CD4-positive, alpha-beta memory T cell (primary cell): Measurements from ENCODE around the gene CDC6. TPM values are rescaled to one million over a fixed set of nuclear protein-coding genes. Genes with fewer than 3 reads are reported as not detected.
A peak's percentile ranks its signal among the peaks of the same experiment; 100 is the strongest.

Experiments used
- CTCF ChIA-PET: fragments of 350-600 bp; sonication (Branson Sonifier 250); formaldehyde crosslinking; loops from one replicate; lab custom pipeline; 2021; ENCODE audit warnings: inconsistent platforms; ENCODE audit not compliant: partially characterized antibody; lab: Charles Lee
- POLR2A ChIA-PET: fragments of 350-600 bp; sonication (Branson Sonifier 250); formaldehyde crosslinking; loops from one replicate; lab custom pipeline; 2021; ENCODE audit not compliant: partially characterized antibody; lab: Charles Lee
- DNase-seq, 5 donors: peaks; one replicate each; pipeline versions ENCODE4 v3.0.0 to v3.0.0-alpha.2; 2020 to 2022; ENCODE audit warnings: mixed read lengths in 1 of 5
- H3K27ac ChIP-seq: one replicate; pipeline ENCODE4 v1.7.0; 2013; ENCODE audit warnings: low read depth, low read length
- H3K27me3 ChIP-seq: 2 replicates; pipeline ENCODE4 v1.7.0; 2013; ENCODE audit warnings: mild to moderate bottlenecking, low read length, moderate library complexity; ENCODE audit not compliant: insufficient read depth
- H3K36me3 ChIP-seq: 2 replicates; pipeline ENCODE4 v1.7.0; 2013; ENCODE audit warnings: mild to moderate bottlenecking, low read length, moderate library complexity; ENCODE audit not compliant: insufficient read depth
- H3K4me1 ChIP-seq: 2 replicates; pipeline ENCODE4 v1.7.0; 2013; ENCODE audit warnings: mild to moderate bottlenecking, low read length, moderate library complexity; ENCODE audit not compliant: insufficient read depth
- H3K4me3 ChIP-seq, 2 donors: one replicate each; pipeline ENCODE4 v1.7.0; 2013; ENCODE audit warnings: low read length in 2 of 2, mild to moderate bottlenecking in 1 of 2
- H3K9me3 ChIP-seq, 2 donors: one replicate each; pipeline ENCODE4 v1.7.0; 2013; ENCODE audit warnings: low read length in 2 of 2, control low read depth in 1 of 2; ENCODE audit not compliant: control insufficient read depth in 1 of 2
- H3K27ac Mint-ChIP-seq, 7 donors: one replicate each; pipeline ENCODE4 v1.8.0; 2020 to 2021; ENCODE audit warnings: mixed read lengths in 7 of 7, mild to moderate bottlenecking in 6 of 7, inconsistent platforms in 3 of 7, moderate library complexity in 3 of 7
- H3K27me3 Mint-ChIP-seq, 2 donors: one replicate each; pipeline ENCODE4 v1.8.0; 2020 to 2021; ENCODE audit warnings: mixed read lengths in 2 of 2
- H3K36me3 Mint-ChIP-seq, 2 donors: one replicate each; pipeline ENCODE4 v1.8.0; 2020 to 2021; ENCODE audit warnings: mixed read lengths in 2 of 2, inconsistent platforms in 1 of 2, mild to moderate bottlenecking in 1 of 2
- H3K4me1 Mint-ChIP-seq, 4 donors: one replicate each; pipeline ENCODE4 v1.8.0; 2020 to 2021; ENCODE audit warnings: mixed read lengths in 4 of 4, mild to moderate bottlenecking in 1 of 4
- H3K4me3 Mint-ChIP-seq, 8 donors: one replicate each; pipeline ENCODE4 v1.8.0; 2020 to 2021; ENCODE audit warnings: mixed read lengths in 8 of 8, mild to moderate bottlenecking in 7 of 8, moderate library complexity in 6 of 8, inconsistent platforms in 3 of 8
- H3K9me3 Mint-ChIP-seq, 8 donors: one replicate each; pipeline ENCODE4 v1.8.0; 2020 to 2021; ENCODE audit warnings: mixed read lengths in 8 of 8, mild to moderate bottlenecking in 5 of 8, inconsistent platforms in 3 of 8, moderate library complexity in 1 of 8
- intact Hi-C: fragments of 100-400 bp; cut with micrococcal nuclease; formaldehyde crosslinking; loops from one replicate; pipeline ENCODE4 v1.15.1; 2023
- polyA plus RNA-seq, 2 donors: library from polyadenylated mRNA; unstranded; fragments of 300-500 nt; fragmentation: Illumina TruSeq; gene quantifications; one replicate each; pipeline ENCODE4 v1.2.3, GENCODE V29; 2021
- total RNA-seq, 2 experiments: library from RNA; stranded (reverse); gene quantifications; one replicate each; pipeline ENCODE4 v1.2.3, GENCODE V29; 2021

CDC6 gene
- total and polyA plus RNA-seq, 4 experiments from 2014 or later: 0.61 to 2.1 (median 0.79) TPM

GRCh38 chr17:40309949-40310510, 22.4 kb downstream of the CDC6 start:
- Histone ChIP-seq H3K4me3 (no peak overlapping the region), H3K4me1 (peaks cover 75% of the 10 kb centered on the region), H3K27me3 (no peaks in the 10 kb centered on the region), H3K36me3 (no peaks in the 10 kb centered on the region), H3K9me3 (no peaks in the 10 kb centered on the region), H3K27ac (no peak overlapping the region)
- peak overlapping the region in 3 of 8 donors; percentile 17 to 33 (median 27) for H3K4me3 Mint-ChIP-seq
- H3K27me3 Mint-ChIP-seq: no peaks in the 10 kb centered on the region
- peak overlapping the region in 3 of 7 donors; percentile 21 to 60 (median 22) for H3K27ac Mint-ChIP-seq
- no peak for DNase-seq
- no peaks in the 10 kb centered on the region for H3K9me3 Mint-ChIP-seq
- H3K4me1 Mint-ChIP-seq: peaks cover 14 to 53% (median 32%) of the 10 kb centered on the region in 4 donors
- intact Hi-C loops: no loop called here
- H3K36me3 Mint-ChIP-seq: no peaks in the 10 kb centered on the region
- ChIA-PET CTCF (interaction anchor here (1.0 to 18.1 kb wide), 7 partner anchors 11 to 234 kb away, joined by 3 to 573 read pairs (median 3); no protein-coding TSS in a partner anchor), POLR2A (interaction anchor here (19.4 to 37.1 kb wide), 2 partner anchors 12 to 34 kb away, joined by 367 to 1054 read pairs; no protein-coding TSS in a partner anchor)

DNA sequence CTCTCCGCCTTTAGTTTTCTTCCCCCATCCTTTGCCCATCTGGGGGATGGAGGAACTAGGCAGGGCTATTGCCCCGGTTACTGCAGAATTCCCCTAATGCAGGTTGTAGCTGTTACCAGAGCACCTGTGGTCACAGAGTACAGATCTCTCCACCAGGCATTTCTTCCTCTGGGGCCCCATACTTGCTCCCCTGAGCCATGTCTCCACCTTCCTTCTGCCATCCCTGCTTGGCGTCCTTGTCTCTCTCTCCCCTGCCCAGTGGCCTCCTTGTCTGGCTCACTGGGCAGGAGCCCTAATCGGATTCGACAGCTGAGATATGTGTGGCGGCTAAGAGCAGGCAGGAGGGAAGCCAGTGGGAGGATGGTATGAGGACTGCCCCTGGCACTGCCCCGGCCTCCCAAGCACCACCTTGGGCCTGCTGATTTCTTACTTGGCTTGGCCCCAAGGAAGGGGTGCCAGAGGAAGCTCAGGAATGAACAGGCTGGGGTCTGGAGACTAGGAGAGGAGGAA, 23.3 kb downstream of the CDC6 start:
- Histone ChIP-seq H3K27me3 (no peaks in the 10 kb centered on the region), H3K4me1 (peaks cover 84% of the 10 kb centered on the region), H3K9me3 (no peaks in the 10 kb centered on the region), H3K4me3 (no peak overlapping the region), H3K36me3 (no peaks in the 10 kb centered on the region), H3K27ac (no peak overlapping the region)
- intact Hi-C loops: no loop called here
- ChIA-PET CTCF (interaction anchor here (1.1 to 18.1 kb wide), 4 partner anchors 12 to 235 kb away, joined by 3 to 573 read pairs (median 128); no protein-coding TSS in a partner anchor), POLR2A (interaction anchor here (1.2 to 37.1 kb wide), 3 partner anchors 8 to 33 kb away, joined by 3 to 1054 read pairs (median 367); no protein-coding TSS in a partner anchor)
- DNase-seq: no peak
- Mint-ChIP-seq H3K4me3 (no peak overlapping the region), H3K27ac (no peak overlapping the region), H3K27me3 (no peaks in the 10 kb centered on the region), H3K36me3 (no peaks in the 10 kb centered on the region), H3K4me1 (peaks cover 20 to 62% (median 40%) of the 10 kb centered on the region in 4 donors), H3K9me3 (no peaks in the 10 kb centered on the region)

DNA sequence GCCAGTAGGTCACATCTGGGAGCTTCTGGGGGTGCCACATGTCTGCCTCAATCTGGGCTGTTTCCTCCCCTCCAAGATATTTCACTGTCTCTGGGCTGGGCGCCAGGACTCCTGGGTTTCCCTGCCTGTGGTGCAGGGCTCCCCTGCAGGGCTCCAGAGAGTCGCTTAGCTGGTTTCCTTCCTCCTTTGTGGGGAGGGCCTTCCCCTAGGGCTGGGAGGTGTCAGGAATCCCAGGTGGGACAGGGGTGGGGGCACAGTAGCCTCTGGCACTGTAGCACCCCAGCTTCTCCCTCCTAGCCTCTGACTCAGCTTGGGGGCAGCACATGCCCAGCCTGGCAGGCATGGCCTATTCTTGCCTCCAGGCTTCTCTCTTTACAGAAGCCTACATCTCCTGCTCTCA, 23.9 kb downstream of the CDC6 start:
- Mint-ChIP-seq H3K27me3 (no peaks in the 10 kb centered on the region), H3K4me3 (no peak overlapping the region), H3K9me3 (no peaks in the 10 kb centered on the region), H3K27ac (peak overlapping the region in 4 of 7 donors; percentile 22 to 81 (median 50)), H3K4me1 (peaks cover 21 to 68% (median 46%) of the 10 kb centered on the region in 4 donors), H3K36me3 (no peaks in the 10 kb centered on the region)
- H3K4me1 ChIP-seq: peaks cover 84% of the 10 kb centered on the region
- no peaks in the 10 kb centered on the region for H3K9me3 ChIP-seq
- ChIA-PET POLR2A (interaction anchor here (1.2 to 37.1 kb wide), 3 partner anchors 8 to 33 kb away, joined by 3 to 1054 read pairs (median 367); no protein-coding TSS in a partner anchor), CTCF (interaction anchor here (1.5 to 18.1 kb wide), 4 partner anchors 8 to 236 kb away, joined by 3 to 573 read pairs (median 131); no protein-coding TSS in a partner anchor)
- intact Hi-C loops: no loop called here
- H3K4me3 ChIP-seq: no peak overlapping the region
- H3K27ac ChIP-seq: no peak overlapping the region
- DNase-seq: no peak
- no peaks in the 10 kb centered on the region for H3K36me3 ChIP-seq
- H3K27me3 ChIP-seq: no peaks in the 10 kb centered on the region

GRCh38 chr17:40312131-40312731, 24.6 kb downstream of the CDC6 start:
- intact Hi-C loops: no loop called here
- Mint-ChIP-seq H3K4me3 (no peak overlapping the region), H3K36me3 (no peaks in the 10 kb centered on the region), H3K4me1 (peaks cover 21 to 72% (median 49%) of the 10 kb centered on the region in 4 donors), H3K9me3 (no peaks in the 10 kb centered on the region), H3K27ac (peak overlapping the region in 2 of 7 donors; percentile 46 to 48), H3K27me3 (no peaks in the 10 kb centered on the region)
- Histone ChIP-seq H3K36me3 (no peaks in the 10 kb centered on the region), H3K4me3 (no peak overlapping the region), H3K4me1 (peaks cover 84% of the 10 kb centered on the region), H3K27ac (no peak overlapping the region), H3K9me3 (no peaks in the 10 kb centered on the region), H3K27me3 (no peaks in the 10 kb centered on the region)
- no peak for DNase-seq
- ChIA-PET POLR2A (interaction anchor here (1.2 to 37.1 kb wide), 3 partner anchors 9 to 32 kb away, joined by 3 to 1054 read pairs (median 367); no protein-coding TSS in a partner anchor), CTCF (interaction anchor here (1.1 to 18.1 kb wide), 4 partner anchors 9 to 128 kb away, joined by 3 to 573 read pairs (median 7); no protein-coding TSS in a partner anchor)

DNA sequence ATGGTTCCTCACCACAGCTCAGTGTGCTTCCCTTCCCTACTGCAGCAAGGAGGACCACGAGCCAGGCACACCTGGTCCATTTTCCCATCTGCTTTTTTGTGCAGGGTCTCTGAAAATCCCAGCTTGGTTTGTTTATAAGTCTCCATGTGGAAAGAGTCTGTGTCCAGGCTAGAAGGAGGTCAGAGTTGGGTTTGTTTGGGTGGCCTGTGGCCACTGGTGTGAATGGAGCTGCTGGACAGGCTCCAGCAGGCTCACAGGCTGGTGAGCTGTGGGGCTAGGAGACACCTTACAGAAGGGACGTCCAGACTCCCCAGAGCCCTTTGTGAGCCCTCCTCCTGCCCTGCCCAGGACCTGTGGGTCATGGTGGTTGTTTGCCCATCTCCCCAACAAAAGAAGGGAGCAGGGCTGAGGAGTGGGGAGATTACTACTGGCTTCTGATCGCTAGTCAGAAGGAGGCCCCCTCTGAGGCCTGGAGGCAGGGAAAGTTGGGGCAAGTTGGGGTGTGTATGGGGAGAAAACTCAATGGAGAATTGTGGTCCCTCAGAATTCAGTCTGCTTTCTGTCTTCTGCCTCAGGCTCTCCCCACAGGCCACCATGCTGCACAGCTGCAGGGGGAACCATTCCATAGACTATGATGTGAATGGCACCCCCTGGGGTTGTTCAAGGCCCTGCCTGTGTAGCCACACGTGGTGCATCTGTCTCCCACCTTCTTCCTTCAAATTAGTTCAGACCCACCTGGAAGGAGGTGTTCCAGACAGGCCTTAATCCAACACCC, 25.4 kb downstream of the CDC6 start:
- no peak for DNase-seq

GRCh38 chr17:40313668-40314583, 26.2 kb downstream of the CDC6 start:
- H3K9me3 ChIP-seq: no peaks in the 10 kb centered on the region
- peaks cover 0 to 5% of the 10 kb centered on the region in 2 donors for H3K36me3 Mint-ChIP-seq
- intact Hi-C loops: no loop called here
- no peak for DNase-seq
- ChIA-PET POLR2A (interaction anchor here (1.1 to 37.1 kb wide), 4 partner anchors 8 to 220 kb away, joined by 3 to 1054 read pairs (median 186); no protein-coding TSS in a partner anchor), CTCF (interaction anchor here (1.9 to 18.7 kb wide), 5 partner anchors 7 to 40 kb away, joined by 6 to 252 read pairs (median 42); partner anchors contain the start of gene RARA)
- H3K4me3 ChIP-seq: no peak overlapping the region
- no peaks in the 10 kb centered on the region for H3K27me3 ChIP-seq
- no peak overlapping the region for H3K27ac ChIP-seq
- H3K4me1 ChIP-seq: peaks cover 75% of the 10 kb centered on the region
- no peaks in the 10 kb centered on the region for H3K27me3 Mint-ChIP-seq
- H3K4me1 Mint-ChIP-seq: peaks cover 28 to 87% (median 56%) of the 10 kb centered on the region in 4 donors
- H3K4me3 Mint-ChIP-seq: no peak overlapping the region
- no peaks in the 10 kb centered on the region for H3K36me3 ChIP-seq
- no peaks in the 10 kb centered on the region for H3K9me3 Mint-ChIP-seq
- H3K27ac Mint-ChIP-seq: peak overlapping the region in 6 of 7 donors; percentile 5 to 93 (median 70)

More for the DNA sequence above, 25.4 kb downstream of the CDC6 start:
- Mint-ChIP-seq H3K9me3 (no peaks in the 10 kb centered on the region), H3K4me3 (no peak overlapping the region), H3K36me3 (no peaks in the 10 kb centered on the region), H3K27ac (peak overlapping the region in 1 of 7 donors; percentile 5), H3K4me1 (peaks cover 26 to 80% (median 56%) of the 10 kb centered on the region in 4 donors), H3K27me3 (no peaks in the 10 kb centered on the region)
- H3K27ac ChIP-seq: no peak overlapping the region
- H3K9me3 ChIP-seq: no peaks in the 10 kb centered on the region
- ChIA-PET CTCF (interaction anchor here (1.1 to 18.1 kb wide), 4 partner anchors 10 to 127 kb away, joined by 3 to 573 read pairs (median 7); no protein-coding TSS in a partner anchor), POLR2A (interaction anchor here (19.4 to 37.1 kb wide), 2 partner anchors 9 to 31 kb away, joined by 367 to 1054 read pairs; no protein-coding TSS in a partner anchor)
- intact Hi-C loops: no loop called here
- no peaks in the 10 kb centered on the region for H3K36me3 ChIP-seq
- H3K4me3 ChIP-seq: no peak overlapping the region
- H3K27me3 ChIP-seq: no peaks in the 10 kb centered on the region
- peaks cover 82% of the 10 kb centered on the region for H3K4me1 ChIP-seq
